GM10266 (cell line): Measurements from ENCODE around the gene RNF150.
"Not testable (repeated sequence)": the region's sequence is repeated elsewhere in the genome, so short reads cannot be mapped to it uniquely, and the experiment has no call there.

ENCODE experiments used
- DNase-seq: peaks from one replicate; pipeline ENCODE4 v3.0.0; 2012; ENCODE audit errors: extremely low spot score
- CTCF ChIP-seq: IDR thresholded peaks from 2 replicates; pipeline ENCODE4 v1.5.1; 2012; ENCODE audit warnings: mild to moderate bottlenecking, low read depth; ENCODE audit not compliant: control insufficient read depth, insufficient read depth; ENCODE audit errors: missing control alignments

The RNF150 gene

GRCh38 chr4:140837736-140838135 lies 295.5 kb downstream of the RNF150 start:
- TF ChIP-seq CTCF, result no peak
- DNase-seq, result no peak

- no peak for DNase-seq
- TF ChIP-seq CTCF, result no peak
Measured at GRCh38 chr4:140834839-140835495, 298.3 kb downstream of the RNF150 start.

- TF ChIP-seq CTCF, result no peak
- no peak for DNase-seq
Measured at GRCh38 chr4:140833280-140833679, 300.0 kb downstream of the RNF150 start.

- no peak for TF ChIP-seq CTCF
- DNase-seq, result no peak
Measured at GRCh38 chr4:140829825-140830224, 303.4 kb downstream of the RNF150 start.

GRCh38 chr4:140826701-140827027 lies 306.6 kb downstream of the RNF150 start:
- DNase-seq, result no peak
- no peak for TF ChIP-seq CTCF

- not testable (repeated sequence) for DNase-seq
Measured at GRCh38 chr4:140820520-140820919, 312.7 kb downstream of the RNF150 start.

GRCh38 chr4:140819610-140820009 lies 313.7 kb downstream of the RNF150 start:
- TF ChIP-seq CTCF, result no peak
- no peak for DNase-seq

- no peak for TF ChIP-seq CTCF
- no peak for DNase-seq
Measured at GRCh38 chr4:140818433-140818832, 314.8 kb downstream of the RNF150 start.
